Activated T-cell treated with anti-CD3 and anti-CD28 coated beads, Interleukin-2, amount 50 U/mL, for 48 hours (primary cell): ENCODE results near the gene DPP6.

Experiments
- DNase-seq, 2 experiments: peaks; one replicate each; pipeline ENCODE4 v3.0.0-alpha.2; 2020

Gene DPP6

GRCh38 chr7:154783281-154783909 lies 731.2 kb downstream of the DPP6 start:
- no peak for DNase-seq

GRCh38 chr7:154785898-154786297 lies 733.7 kb downstream of the DPP6 start:
- DNase-seq: no peak

GRCh38 chr7:154789404-154789803 lies 737.2 kb downstream of the DPP6 start:
- DNase-seq: no peak

GRCh38 chr7:154791611-154792010 lies 739.4 kb downstream of the DPP6 start:
- no peak for DNase-seq

GRCh38 chr7:154792436-154793055 lies 740.3 kb downstream of the DPP6 start:
- no peak for DNase-seq

- DNase-seq: peak; percentile 29 to 51
Observed at GRCh38 chr7:154794147-154794780, 742.1 kb downstream of the DPP6 start.

- DNase-seq: no peak
Observed at GRCh38 chr7:154795014-154795413, 742.8 kb downstream of the DPP6 start.

- DNase-seq: no peak
Observed at GRCh38 chr7:154795437-154795836, 743.2 kb downstream of the DPP6 start.

GRCh38 chr7:154804449-154804848 lies 752.3 kb downstream of the DPP6 start:
- no peak for DNase-seq

- DNase-seq: no peak
Observed at GRCh38 chr7:154812027-154812426, 759.8 kb downstream of the DPP6 start.

GRCh38 chr7:154817224-154817896 lies 765.2 kb downstream of the DPP6 start:
- no peak for DNase-seq

GRCh38 chr7:154827007-154827406 lies 774.8 kb downstream of the DPP6 start:
- no peak for DNase-seq

- no peak for DNase-seq
Observed at GRCh38 chr7:154832557-154833138, 780.5 kb downstream of the DPP6 start.

GRCh38 chr7:154836021-154836448 lies 783.8 kb downstream of the DPP6 start:
- no peak for DNase-seq

- DNase-seq: no peak
Observed at GRCh38 chr7:154837087-154837486, 784.9 kb downstream of the DPP6 start.

- DNase-seq: no peak
Observed at GRCh38 chr7:154837622-154838021, 785.4 kb downstream of the DPP6 start.

GRCh38 chr7:154840086-154840485 lies 787.9 kb downstream of the DPP6 start:
- no peak for DNase-seq

- DNase-seq: no peak
Observed at GRCh38 chr7:154841731-154842331, 789.6 kb downstream of the DPP6 start.

GRCh38 chr7:154842591-154842990 lies 790.4 kb downstream of the DPP6 start:
- no peak for DNase-seq

- no peak for DNase-seq
Observed at GRCh38 chr7:154843670-154844237, 791.6 kb downstream of the DPP6 start.

- DNase-seq: no peak
Observed at GRCh38 chr7:154844499-154844898, 792.3 kb downstream of the DPP6 start.

- no peak for DNase-seq
Observed at GRCh38 chr7:154844955-154845354, 792.8 kb downstream of the DPP6 start.

GRCh38 chr7:154848464-154848863 lies 796.3 kb downstream of the DPP6 start:
- DNase-seq: no peak
